HepG2 (cell line): Measurements from ENCODE around the gene DHX16. TPM values are rescaled to one million over a fixed set of nuclear protein-coding genes. Genes with fewer than 3 reads are reported as not detected.

ENCODE experiments used
- ATAC-seq: fragments of 200-7000 bp; cut with Tn5 transposase; 3 replicates; pipeline ENCODE4 v1.9.1; 2020; ENCODE audit warnings: mild to moderate bottlenecking, moderate library complexity
- BruUV-seq: library from RNA; stranded (reverse); fragments of 400-500 nt; replicated peaks from 2 replicates; lab custom pipeline; 2021; lab: Mats Ljungman, UMichigan
- CTCF ChIA-PET: fragments of 300-600 bp; formaldehyde crosslinking; extraction: SDS; loops from one replicate; lab custom pipeline; 2021; ENCODE audit warnings: low total read pairs, inconsistent platforms, low intra/inter-chr PET ratio; lab: Yijun Ruan, JAX
- POLR2A ChIA-PET: fragments of 350-600 bp; sonication (Branson Sonifier 250); formaldehyde crosslinking; loops from one replicate; lab custom pipeline; 2020; ENCODE audit warnings: antibody characterized with exemption, inconsistent platforms; lab: Yijun Ruan, JAX
- DNase-seq: peaks from one replicate; pipeline ENCODE4 v3.0.0-alpha.2; 2015; ENCODE audit warnings: low spot score
- FAIRE-seq: peaks from 3 replicates; lab custom pipeline; 2011; peaks lifted over from hg19 to GRCh38; lab: Jason Lieb, UNC
- H2AFZ ChIP-seq: one replicate; pipeline ENCODE4 v1.6.1; 2011; ENCODE audit warnings: low read length, inconsistent platforms
- H3K27ac ChIP-seq: fragments of 300-600 bp; 3 replicates; pipeline ENCODE4 v1.8.0; 2011; ENCODE audit warnings: mixed run types, mild to moderate bottlenecking, mixed read lengths, low read length, inconsistent platforms; ENCODE audit not compliant: insufficient read depth; ENCODE audit errors: extremely low read length
- H3K27me3 ChIP-seq, 2 experiments: fragments of 200-600 bp in 1 of 2; 2 replicates in 1 of 2; 3 replicates in 1 of 2; pipeline versions ENCODE4 v1.6.0 to v1.8.0; 2011; ENCODE audit warnings: low read length in 2 of 2, mild to moderate bottlenecking in 2 of 2, moderate library complexity in 2 of 2, inconsistent platforms in 1 of 2; ENCODE audit not compliant: insufficient read depth in 2 of 2, control insufficient read depth in 1 of 2
- H3K36me3 ChIP-seq, 2 experiments: fragments of 200-600 bp in 1 of 2; replicated peaks in 1 of 2; 2 replicates in 1 of 2; 3 replicates in 1 of 2; pipeline versions ENCODE4 v1.5.1 to v1.8.0; 2011; ENCODE audit warnings: low read length in 2 of 2, inconsistent platforms in 1 of 2; ENCODE audit not compliant: insufficient read depth in 2 of 2, control insufficient read depth in 1 of 2
- H3K4me1 ChIP-seq: 2 replicates; pipeline ENCODE4 v1.5.1; 2012; ENCODE audit warnings: low read length, inconsistent platforms; ENCODE audit not compliant: insufficient read depth
- H3K4me2 ChIP-seq: 2 replicates; pipeline ENCODE4 v1.6.0; 2011; ENCODE audit warnings: low read depth, low read length, inconsistent platforms
- H3K4me3 ChIP-seq, 3 experiments: fragments of 200-600 bp in 1 of 3; sonication (generic), shearing (Covaris generic) in 1 of 3; replicated peaks in 1 of 3; 2 replicates each; pipeline ENCODE4 v1.5.1; 2011 to 2016; ENCODE audit warnings: low read length in 3 of 3, inconsistent platforms in 2 of 3, low read depth in 2 of 3, mild to moderate bottlenecking in 2 of 3, control low read depth in 1 of 3, mixed read lengths in 1 of 3; ENCODE audit not compliant: insufficient read depth in 1 of 3
- H3K79me2 ChIP-seq: one replicate; pipeline ENCODE4 v1.6.1; 2011; ENCODE audit warnings: low read length, inconsistent platforms; ENCODE audit not compliant: insufficient read depth
- H3K9ac ChIP-seq: 2 replicates; pipeline ENCODE4 v1.6.0; 2011; ENCODE audit warnings: mild to moderate bottlenecking, low read depth, low read length, inconsistent platforms; ENCODE audit not compliant: insufficient read depth
- H3K9me3 ChIP-seq: 2 replicates; pipeline ENCODE4 v1.5.1; 2012; ENCODE audit warnings: mild to moderate bottlenecking, low read length
- H4K20me1 ChIP-seq: 2 replicates; pipeline ENCODE4 v1.6.0; 2011; ENCODE audit warnings: inconsistent platforms, mild to moderate bottlenecking, low read length, moderate library complexity; ENCODE audit not compliant: insufficient read depth
- BATF2 ChIP-seq: sonication (generic); formaldehyde crosslinking; IDR thresholded peaks from 2 replicates; pipeline ENCODE4 v1.8.0; 2022; ENCODE audit warnings: mild to moderate bottlenecking, missing genetic modification reagents, moderate library complexity
- MEF2D ChIP-seq: sonication (generic); formaldehyde crosslinking; IDR thresholded peaks from 2 replicates; pipeline ENCODE4 v1.5.1; 2020; ENCODE audit warnings: mild to moderate bottlenecking, missing genetic modification reagents
- REL ChIP-seq: sonication (generic); formaldehyde crosslinking; conservative IDR thresholded peaks from 2 replicates; pipeline ENCODE4 v1.8.0; 2022; ENCODE audit warnings: mild to moderate bottlenecking, missing genetic modification reagents, moderate library complexity
- SNAPC5 ChIP-seq: sonication (generic); formaldehyde crosslinking; IDR thresholded peaks from 2 replicates; pipeline ENCODE4 v1.8.1; 2023; ENCODE audit warnings: mild to moderate bottlenecking, missing genetic modification reagents, borderline replicate concordance
- SP4 ChIP-seq: sonication (generic); formaldehyde crosslinking; IDR thresholded peaks from 2 replicates; pipeline ENCODE4 v1.8.1; 2023; ENCODE audit warnings: mild to moderate bottlenecking, missing genetic modification reagents
- SRSF9 ChIP-seq: fragments of 200-400 bp; formaldehyde crosslinking; IDR thresholded peaks from 2 replicates; pipeline ENCODE4 v1.6.1; 2018; ENCODE audit warnings: borderline replicate concordance, mild to moderate bottlenecking, low read depth, low read length; ENCODE audit not compliant: insufficient read depth, poor library complexity, severe bottlenecking
- ZFP91 ChIP-seq: sonication (generic); formaldehyde crosslinking; IDR thresholded peaks from 2 replicates; pipeline ENCODE4 v1.9.0; 2022; ENCODE audit warnings: missing genetic modification reagents, mild to moderate bottlenecking, borderline replicate concordance
- ZNF574 ChIP-seq: sonication (generic); formaldehyde crosslinking; IDR thresholded peaks from 2 replicates; pipeline ENCODE4 v1.4.0; 2020; ENCODE audit warnings: missing genetic modification reagents
- ZNF646 ChIP-seq: sonication (generic); formaldehyde crosslinking; IDR thresholded peaks from 2 replicates; pipeline ENCODE4 v1.9.0; 2021; ENCODE audit warnings: mild to moderate bottlenecking, missing genetic modification reagents
- WGBS: methylation state at CpG from one replicate; pipeline ENCODE4 v1.1.6; 2017; ENCODE audit warnings: low lambda C conversion rate; 5-methylcytosine and 5-hydroxymethylcytosine counted together
- in situ Hi-C: cut with HindIII; loops from 2 replicates; pipeline ENCODE4 v1.10.0; 2017; ENCODE audit warnings: low pct_unique_long_range_greater_than_20kb; ENCODE audit not compliant: extremely low pct_ligation_motif_present
- intact Hi-C: fragments of 100-400 bp; cut with micrococcal nuclease; formaldehyde crosslinking; loops from one replicate; pipeline ENCODE4 v1.10.0; 2022; ENCODE audit not compliant: unreplicated experiment
- polyA plus RNA-seq, 8 experiments: library from polyadenylated mRNA; depleted of rRNA in 3 of 8; stranded (reverse) in 7 of 8; unstranded in 1 of 8; fragments of >200 nt; fragmentation: Illumina TruSeq in 4 of 8; extraction: Trizol in 4 of 8; gene quantifications; 2 replicates each; pipeline versions ENCODE4 v1.2.1 to v1.2.3, GENCODE V29; 2011 to 2016; ENCODE audit warnings: low read depth in 4 of 8, missing spikeins in 1 of 8, mixed read lengths in 1 of 8; ENCODE audit not compliant: insufficient read depth in 1 of 8
- total RNA-seq, 5 experiments: library from RNA; depleted of rRNA; stranded (reverse); fragments of >200 nt; fragmentation: Illumina TruSeq; extraction: Trizol; gene quantifications; 2 replicates each; pipeline ENCODE4 v1.2.3, GENCODE V29; 2016; ENCODE audit warnings: low read depth in 1 of 5

The DHX16 gene
- total and polyA plus RNA-seq, 2 of the 13 experiments (the other 11 are each of a cell fraction or from before 2014, with no cell fraction given): 57.0 to 58.5 TPM

DNA sequence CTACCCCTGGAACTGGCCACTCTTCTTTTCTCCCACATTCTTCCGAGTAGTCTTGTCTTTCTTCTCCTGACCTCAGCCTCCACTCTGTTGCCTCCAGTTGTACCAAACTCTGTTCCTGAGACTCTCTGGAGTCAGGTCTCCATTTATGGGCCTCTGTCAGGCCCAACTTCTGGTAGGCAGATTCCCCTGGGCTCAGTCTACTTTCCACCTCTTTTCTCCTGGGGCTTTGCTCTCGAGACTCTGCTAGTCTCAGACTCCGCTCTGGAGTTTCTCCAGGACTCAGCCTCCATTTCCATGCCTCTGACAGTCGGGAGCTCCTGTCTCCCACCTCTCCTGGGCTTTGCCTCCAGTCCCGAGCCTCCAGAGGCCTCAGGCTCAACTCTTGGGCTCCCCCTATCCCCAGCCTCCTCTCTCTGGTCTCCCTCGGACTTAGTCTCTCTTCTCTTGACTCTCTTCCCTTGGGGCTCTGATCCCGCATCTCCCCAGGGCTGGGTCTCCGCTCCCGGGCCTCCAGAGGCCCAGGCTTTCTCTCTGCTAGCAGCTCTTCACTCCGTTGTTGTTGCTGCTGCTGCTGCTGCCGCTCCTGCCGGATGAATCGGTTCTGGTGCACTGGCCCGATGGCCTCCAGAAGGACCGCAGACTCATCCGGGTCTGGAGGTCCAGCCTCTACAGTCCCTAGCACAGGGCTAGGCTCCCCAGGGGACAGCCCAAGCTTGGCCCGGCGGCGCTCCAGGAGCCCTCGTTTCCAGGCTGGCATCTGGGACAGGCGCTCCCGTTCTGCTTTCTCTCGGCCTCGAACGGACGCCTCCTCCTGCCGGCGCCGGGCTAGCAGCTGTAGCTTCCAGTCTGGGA lies 12.6 kb upstream of the DHX16 start:
- no TSS peak for BruUV-seq
- intact Hi-C loops (no loop called here), in situ Hi-C loops (loop anchor here (25.0 kb wide), 1 partner anchor 402 kb away; no protein-coding TSS in a partner anchor)
- no peak for DNase-seq
- H3K4me3 ChIP-seq: no peak overlapping the region; a peak in 1 of 6 replicates
- ATAC-seq: no peak
- no peaks in the 10 kb centered on the region for H3K27me3 ChIP-seq
- H4K20me1 ChIP-seq: no peaks in the 10 kb centered on the region
- no peak overlapping the region for H3K27ac ChIP-seq
- H3K4me2 ChIP-seq: no peak overlapping the region; the same call in 1 of the 2 replicates
- 93% methylated on average over 29 of the region's 29 CpGs for WGBS
- peaks cover 71% of the 10 kb centered on the region for H3K4me1 ChIP-seq
- ChIA-PET CTCF (interaction anchor here (1.0 kb wide), 1 partner anchor 37 kb away, joined by 4 read pairs; no protein-coding TSS in a partner anchor), POLR2A (interaction anchor here (2.5 kb wide), 1 partner anchor 37 kb away, joined by 10 read pairs; no protein-coding TSS in a partner anchor)
- H3K9ac ChIP-seq: no peak overlapping the region
- H2AFZ ChIP-seq: no peak overlapping the region
- H3K79me2 ChIP-seq: no peaks in the 10 kb centered on the region
- H3K36me3 ChIP-seq: no peaks in the 10 kb centered on the region
- no peaks in the 10 kb centered on the region for H3K9me3 ChIP-seq
- no peak for FAIRE-seq
- TF ChIP-seq REL (CRISPR knock-in tag) (0 out of 2 replicates have a peak, but pooled peaks have one; percentile 36), ZFP91 (CRISPR knock-in tag) (peak; percentile 55; the same call in 1 of the 2 replicates), ZNF574 (CRISPR knock-in tag) (0 out of 2 replicates have a peak, but pooled peaks have one; percentile 15), BATF2 (CRISPR knock-in tag) (peak; percentile 42; the same call in 1 of the 2 replicates), SRSF9 (no peak), SNAPC5 (CRISPR knock-in tag) (no peak), MEF2D (CRISPR knock-in tag) (no peak), ZNF646 (CRISPR knock-in tag) (no peak), SP4 (CRISPR knock-in tag) (peak; percentile 10; the same call in 1 of the 2 replicates)
